ENCODE results near the gene SYT1. TPM values are rescaled to one million over a fixed set of nuclear protein-coding genes. Genes with fewer than 3 reads are reported as not detected.

The SYT1 gene
- total RNA-seq, 2 donors from 2014 or later, result 1.0 to 22.7 TPM

GRCh38 chr12:79012636-79013035 lies 148.1 kb downstream of the SYT1 start:
- Histone ChIP-seq H3K36me3 (replicated peaks in 1 of 2; ENCODE audit: insufficient read depth in 1 of 2, low read depth in 2 of 2) (no peaks in the 10 kb centered on the region), H3K4me3 (no peak overlapping the region), H3K27ac (no peak overlapping the region), H3K9me3 (no peaks in the 10 kb centered on the region), H3K4me1 (no peaks in the 10 kb centered on the region), H3K27me3 (no peaks in the 10 kb centered on the region)
- DNase-seq (no peak), ATAC-seq (no peak)
- TF ChIP-seq CTCF (IDR thresholded peaks at IDR 0.05) (no peak), POLR2A (IDR thresholded peaks at IDR 0.05) (no peak)
- intact Hi-C loops (cut with DNase I), result no loop called here
- WGBS, 2 donors, result 49 to 62% methylated on average over 3 of the region's 3 CpGs

- intact Hi-C loops (cut with DNase I), result no loop called here
- no peak for DNase-seq
- no peaks in the 10 kb centered on the region for H3K4me1 ChIP-seq
- H3K36me3 ChIP-seq (replicated peaks in 1 of 2; ENCODE audit: insufficient read depth in 1 of 2, low read depth in 2 of 2), result no peaks in the 10 kb centered on the region
- 35 to 38% methylated on average over 2 of the region's 2 CpGs for WGBS, 2 donors
- H3K27ac ChIP-seq, result no peak overlapping the region
- no peaks in the 10 kb centered on the region for H3K27me3 ChIP-seq
- no peak overlapping the region for H3K4me3 ChIP-seq
- TF ChIP-seq CTCF (IDR thresholded peaks at IDR 0.05) (no peak), POLR2A (IDR thresholded peaks at IDR 0.05) (no peak)
- ATAC-seq, result no peak
- no peaks in the 10 kb centered on the region for H3K9me3 ChIP-seq
Observed at GRCh38 chr12:79016181-79016580, 151.6 kb downstream of the SYT1 start.

DNA sequence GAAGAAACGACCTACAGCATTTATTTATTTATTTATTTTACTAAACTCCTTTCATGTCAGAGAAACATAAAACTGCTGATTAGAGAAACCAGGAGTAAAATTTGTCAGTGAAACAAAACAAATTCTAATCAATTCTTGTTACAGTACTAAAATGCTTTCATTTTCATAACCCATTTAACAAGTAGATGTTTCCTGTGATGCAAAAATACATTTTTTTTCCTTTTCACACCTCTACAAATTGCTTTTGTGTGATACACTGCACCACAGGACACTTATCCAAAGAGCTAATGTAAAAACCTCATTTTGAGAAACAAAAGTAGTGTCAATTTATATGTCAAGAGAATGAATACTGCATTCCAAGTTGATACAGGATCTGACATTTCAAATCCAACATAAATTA lies 155.1 kb downstream of the SYT1 start:
- 24 to 27% methylated on average over 1 of the region's 1 CpG for WGBS, 2 donors
- H3K36me3 ChIP-seq (replicated peaks in 1 of 2; ENCODE audit: insufficient read depth in 1 of 2, low read depth in 2 of 2), result no peaks in the 10 kb centered on the region
- intact Hi-C loops (cut with DNase I), result no loop called here
- no peak for ATAC-seq
- no peak overlapping the region for H3K27ac ChIP-seq
- no peak overlapping the region for H3K4me3 ChIP-seq
- H3K27me3 ChIP-seq, result no peaks in the 10 kb centered on the region
- H3K9me3 ChIP-seq, result no peaks in the 10 kb centered on the region
- TF ChIP-seq POLR2A (IDR thresholded peaks at IDR 0.05) (no peak), CTCF (IDR thresholded peaks at IDR 0.05) (no peak)
- DNase-seq, result no peak
- H3K4me1 ChIP-seq, result no peaks in the 10 kb centered on the region

DNA sequence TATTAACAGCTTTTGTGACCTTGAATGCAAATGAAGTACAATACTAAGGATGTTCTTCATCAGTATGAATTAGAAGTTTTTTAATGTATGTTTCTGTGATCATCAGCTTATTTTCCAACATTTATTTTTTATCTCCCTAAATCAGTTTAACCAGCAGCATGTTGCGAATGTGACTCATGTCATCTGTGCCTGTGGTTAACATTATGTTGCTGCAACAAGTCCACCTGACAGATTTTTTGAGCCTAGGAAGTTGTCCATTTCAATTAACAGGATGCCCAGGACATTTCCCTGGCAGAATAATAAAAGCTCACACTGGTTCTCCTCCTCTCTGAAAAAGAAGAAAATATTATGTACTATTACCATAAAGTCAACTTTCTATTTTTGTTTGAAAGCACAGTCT lies 155.5 kb downstream of the SYT1 start:
- no peaks in the 10 kb centered on the region for H3K9me3 ChIP-seq
- H3K36me3 ChIP-seq (replicated peaks in 1 of 2; ENCODE audit: insufficient read depth in 1 of 2, low read depth in 2 of 2), result no peaks in the 10 kb centered on the region
- no peak for DNase-seq
- TF ChIP-seq CTCF (IDR thresholded peaks at IDR 0.05) (no peak), POLR2A (IDR thresholded peaks at IDR 0.05) (no peak)
- no peaks in the 10 kb centered on the region for H3K4me1 ChIP-seq
- H3K4me3 ChIP-seq, result no peak overlapping the region
- 64 to 75% methylated on average over 1 of the region's 1 CpG for WGBS, 2 donors
- ATAC-seq, result no peak
- H3K27ac ChIP-seq, result no peak overlapping the region
- H3K27me3 ChIP-seq, result no peaks in the 10 kb centered on the region
- intact Hi-C loops (cut with DNase I), result no loop called here

- no peak overlapping the region for H3K27ac ChIP-seq
- no peaks in the 10 kb centered on the region for H3K27me3 ChIP-seq
- ATAC-seq (no peak), DNase-seq (no peak)
- no peaks in the 10 kb centered on the region for H3K36me3 ChIP-seq (replicated peaks in 1 of 2; ENCODE audit: insufficient read depth in 1 of 2, low read depth in 2 of 2)
- no peaks in the 10 kb centered on the region for H3K9me3 ChIP-seq
- TF ChIP-seq POLR2A (IDR thresholded peaks at IDR 0.05) (no peak), CTCF (IDR thresholded peaks at IDR 0.05) (no peak)
- no peaks in the 10 kb centered on the region for H3K4me1 ChIP-seq
- H3K4me3 ChIP-seq, result no peak overlapping the region
- intact Hi-C loops (cut with DNase I), result no loop called here
Observed at GRCh38 chr12:79021021-79021420, 156.4 kb downstream of the SYT1 start.
